Neural progenitor cell (in vitro differentiated cells): ENCODE data around the gene H1-8. TPM values are rescaled to one million over a fixed set of nuclear protein-coding genes. Genes with fewer than 3 reads are reported as not detected.
A peak's percentile ranks its signal among the peaks of the same experiment; 100 is the strongest.
"Not testable (repeated sequence)": the region's sequence is repeated elsewhere in the genome, so short reads cannot be mapped to it uniquely, and the experiment has no call there.

Experiments
- DNase-seq: peaks from one replicate; pipeline ENCODE4 v3.0.0-alpha.2; 2016; ENCODE audit warnings: low spot score
- H2AFZ ChIP-seq: fragments of 200-600 bp; sonication (generic); replicated peaks from 2 replicates; pipeline ENCODE4 v1.6.1; 2016; ENCODE audit warnings: antibody characterized with exemption
- H3F3A ChIP-seq: fragments of 200-600 bp; sonication (generic); 2 replicates; pipeline ENCODE4 v1.6.1; 2016; ENCODE audit warnings: antibody characterized with exemption, low read depth
- H3K27ac ChIP-seq: fragments of 200-600 bp; sonication (generic); 2 replicates; pipeline ENCODE4 v1.5.1; 2016; ENCODE audit warnings: mild to moderate bottlenecking
- H3K27me3 ChIP-seq: fragments of 200-600 bp; sonication (generic); 2 replicates; pipeline ENCODE4 v1.6.1; 2016; ENCODE audit warnings: mild to moderate bottlenecking, moderate library complexity
- H3K36me3 ChIP-seq: fragments of 200-600 bp; sonication (generic); 2 replicates; pipeline ENCODE4 v1.5.1; 2016
- H3K4me1 ChIP-seq: fragments of 200-600 bp; sonication (generic); 2 replicates; pipeline ENCODE4 v1.6.1; 2016; ENCODE audit warnings: mixed run types
- H3K4me2 ChIP-seq: fragments of 200-600 bp; sonication (generic); 2 replicates; pipeline ENCODE4 v1.6.1; 2016
- H3K4me3 ChIP-seq: fragments of 200-600 bp; sonication (generic); 2 replicates; pipeline ENCODE4 v1.5.1; 2016
- H3K79me2 ChIP-seq: fragments of 200-600 bp; sonication (generic); 2 replicates; pipeline ENCODE4 v1.6.1; 2016; ENCODE audit warnings: low read depth
- H3K9ac ChIP-seq: fragments of 200-600 bp; sonication (generic); 2 replicates; pipeline ENCODE4 v1.6.1; 2016
- H3K9me3 ChIP-seq: fragments of 200-600 bp; sonication (generic); 2 replicates; pipeline ENCODE4 v1.5.1; 2016; ENCODE audit warnings: low read depth
- H4K20me1 ChIP-seq: fragments of 200-600 bp; sonication (generic); 2 replicates; pipeline ENCODE4 v1.6.1; 2016; ENCODE audit warnings: low read depth
- H3K27ac Mint-ChIP-seq: 3 replicates; pipeline ENCODE4 v1.8.0; 2021; ENCODE audit warnings: mixed read lengths
- H3K27me3 Mint-ChIP-seq: 2 replicates; pipeline ENCODE4 v1.8.0; 2022; ENCODE audit warnings: low read depth, mild to moderate bottlenecking, inconsistent platforms, moderate library complexity, mixed read lengths; ENCODE audit not compliant: insufficient read depth
- H3K36me3 Mint-ChIP-seq: 3 replicates; pipeline ENCODE4 v1.8.0; 2021; ENCODE audit warnings: mixed read lengths
- H3K4me1 Mint-ChIP-seq: 3 replicates; pipeline ENCODE4 v1.8.0; 2021; ENCODE audit warnings: mixed read lengths
- H3K4me3 Mint-ChIP-seq: 3 replicates; pipeline ENCODE4 v1.8.0; 2021; ENCODE audit warnings: mild to moderate bottlenecking, moderate library complexity, mixed read lengths
- H3K9me3 Mint-ChIP-seq: 3 replicates; pipeline ENCODE4 v1.8.0; 2020; ENCODE audit warnings: mixed read lengths
- CTCF ChIP-seq: fragments of 200-600 bp; sonication (generic); IDR thresholded peaks from 2 replicates; pipeline ENCODE4 v1.5.1; 2017; ENCODE audit warnings: antibody characterized with exemption, mild to moderate bottlenecking
- EZH2 ChIP-seq: fragments of 200-600 bp; sonication (generic); IDR thresholded peaks from 2 replicates; pipeline ENCODE4 v1.6.1; 2017; ENCODE audit warnings: antibody characterized with exemption, mild to moderate bottlenecking, moderate library complexity
- EZH2phosphoT487 ChIP-seq: fragments of 200-600 bp; sonication (generic); IDR thresholded peaks from 2 replicates; pipeline ENCODE4 v1.6.1; 2017; ENCODE audit warnings: antibody characterized with exemption
- total RNA-seq: library from RNA; depleted of rRNA; stranded (reverse); fragments of >200 nt; gene quantifications from 2 replicates; pipeline ENCODE4 v1.2.3, GENCODE V29; 2015; ENCODE audit warnings: low replicate concordance

H1-8 gene
- total RNA-seq, 1 donor from 2014 or later: not detected

GRCh38 chr3:129540776-129541516, 2.0 kb upstream of the H1-8 start:
- Histone ChIP-seq H3K36me3 (no peaks in the 10 kb centered on the region), H3F3A (peaks cover 5% of the 10 kb centered on the region), H4K20me1 (no peaks in the 10 kb centered on the region), H3K27me3 (no peaks in the 10 kb centered on the region), H3K4me3 (no peak overlapping the region), H3K9me3 (no peaks in the 10 kb centered on the region), H3K27ac (no peak overlapping the region), H3K9ac (no peak overlapping the region), H2AFZ (no peak overlapping the region), H3K79me2 (no peaks in the 10 kb centered on the region), H3K4me1 (no peaks in the 10 kb centered on the region), H3K4me2 (no peak overlapping the region)
- Mint-ChIP-seq H3K4me1 (peaks cover 14% of the 10 kb centered on the region), H3K4me3 (no peak overlapping the region), H3K36me3 (no peaks in the 10 kb centered on the region), H3K27me3 (peaks cover 4% of the 10 kb centered on the region), H3K27ac (no peak overlapping the region), H3K9me3 (no peaks in the 10 kb centered on the region)
- TF ChIP-seq EZH2phosphoT487 (no peak), EZH2 (no peak), CTCF (no peak)
- DNase-seq: no peak

- TF ChIP-seq EZH2 (no peak), EZH2phosphoT487 (no peak), CTCF (no peak)
- H3K4me3 Mint-ChIP-seq: no peak overlapping the region
- Histone ChIP-seq H3F3A (peaks cover 5% of the 10 kb centered on the region), H3K27me3 (no peaks in the 10 kb centered on the region), H3K36me3 (no peaks in the 10 kb centered on the region), H3K9me3 (no peaks in the 10 kb centered on the region), H3K9ac (no peak overlapping the region), H2AFZ (no peak overlapping the region), H3K4me1 (no peaks in the 10 kb centered on the region), H3K27ac (no peak overlapping the region), H3K4me2 (no peak overlapping the region), H3K4me3 (no peak overlapping the region), H4K20me1 (no peaks in the 10 kb centered on the region), H3K79me2 (no peaks in the 10 kb centered on the region)
- H3K27me3 Mint-ChIP-seq: peaks cover 6% of the 10 kb centered on the region
- H3K27ac Mint-ChIP-seq: no peak overlapping the region
- H3K36me3 Mint-ChIP-seq: no peaks in the 10 kb centered on the region
- no peaks in the 10 kb centered on the region for H3K9me3 Mint-ChIP-seq
- peaks cover 15% of the 10 kb centered on the region for H3K4me1 Mint-ChIP-seq
- DNase-seq: no peak
Observed at GRCh38 chr3:129542747-129543146, 228 bp upstream of the H1-8 start.

- Histone ChIP-seq H4K20me1 (no peaks in the 10 kb centered on the region), H3K4me2 (no peak overlapping the region), H3K79me2 (no peaks in the 10 kb centered on the region), H3K27me3 (no peaks in the 10 kb centered on the region), H3K36me3 (no peaks in the 10 kb centered on the region), H3K4me1 (no peaks in the 10 kb centered on the region), H3K27ac (no peak overlapping the region), H2AFZ (no peak overlapping the region), H3K4me3 (no peak overlapping the region), H3K9ac (no peak overlapping the region), H3F3A (peaks cover 5% of the 10 kb centered on the region), H3K9me3 (no peaks in the 10 kb centered on the region)
- TF ChIP-seq EZH2 (no peak), CTCF (no peak), EZH2phosphoT487 (no peak)
- Mint-ChIP-seq H3K27me3 (peaks cover 6% of the 10 kb centered on the region), H3K27ac (peak overlapping the region; percentile 23), H3K4me3 (no peak overlapping the region), H3K36me3 (no peaks in the 10 kb centered on the region), H3K4me1 (peaks cover 22% of the 10 kb centered on the region), H3K9me3 (no peaks in the 10 kb centered on the region)
- no peak for DNase-seq
Observed at GRCh38 chr3:129543999-129544398, 1.0 kb downstream of the H1-8 start.

- H3K27ac Mint-ChIP-seq, H3K79me2 ChIP-seq, H3K27me3 ChIP-seq, H3K27me3 Mint-ChIP-seq, H3K36me3 ChIP-seq, H3K4me3 ChIP-seq, H3K9me3 Mint-ChIP-seq, H3K4me3 Mint-ChIP-seq, DNase-seq, H3K9me3 ChIP-seq, H3K36me3 Mint-ChIP-seq, H3F3A ChIP-seq, H2AFZ ChIP-seq, H3K4me1 ChIP-seq, H4K20me1 ChIP-seq, H3K9ac ChIP-seq, H3K4me2 ChIP-seq, H3K27ac ChIP-seq: not testable (repeated sequence)
- H3K4me1 Mint-ChIP-seq: peaks cover 15% of the 10 kb centered on the region
Observed at GRCh38 chr3:129545951-129546350, 3.0 kb downstream of the H1-8 start.
